BJ (cell line): ENCODE measurements around the gene NRGN. TPM values are rescaled to one million over a fixed set of nuclear protein-coding genes. Genes with fewer than 3 reads are reported as not detected.
"Not testable (repeated sequence)": the region's sequence is repeated elsewhere in the genome, so short reads cannot be mapped to it uniquely, and the experiment has no call there.

ENCODE experiments used
- CTCF ChIA-PET: fragments of 350-600 bp; formaldehyde crosslinking; extraction: SDS; loops from one replicate; lab custom pipeline; 2021; ENCODE audit warnings: antibody characterized with exemption, inconsistent platforms; lab: Yijun Ruan, JAX
- POLR2A ChIA-PET: fragments of 300-600 bp; sonication (Branson Sonifier 250); formaldehyde crosslinking; extraction: SDS; loops from one replicate; lab custom pipeline; 2021; ENCODE audit warnings: antibody characterized with exemption; lab: Charles Lee
- DNase-seq: peaks from one replicate; pipeline ENCODE4 v3.0.0-alpha.2; 2011; ENCODE audit warnings: low read depth
- H3K27me3 ChIP-seq: 2 replicates; pipeline ENCODE4 v1.6.0; 2011; ENCODE audit warnings: low read length; ENCODE audit not compliant: control insufficient read depth, insufficient read depth
- H3K36me3 ChIP-seq: 2 replicates; pipeline ENCODE4 v1.5.1; 2011; ENCODE audit warnings: low read length; ENCODE audit not compliant: control insufficient read depth, insufficient read depth
- H3K4me3 ChIP-seq: 2 replicates; pipeline ENCODE4 v1.5.1; 2011; ENCODE audit warnings: low read depth, mild to moderate bottlenecking, control low read depth, low read length
- polyA plus RNA-seq: library from polyadenylated mRNA; depleted of rRNA; stranded (reverse); fragments of >200 nt; gene quantifications from 2 replicates; pipeline ENCODE4 v1.2.3, GENCODE V29; 2011
- TF ChIP-seq, protein P1 (sequence below): IDR thresholded peaks from 2 replicates; pipeline ENCODE4 v1.5.1; 2011; ENCODE audit warnings: low read depth, mild to moderate bottlenecking, control low read depth, inconsistent platforms, low read length, moderate library complexity; ENCODE audit not compliant: insufficient read depth

The NRGN gene
- polyA plus RNA-seq, 1 experiment, result 1.6 TPM

DNA sequence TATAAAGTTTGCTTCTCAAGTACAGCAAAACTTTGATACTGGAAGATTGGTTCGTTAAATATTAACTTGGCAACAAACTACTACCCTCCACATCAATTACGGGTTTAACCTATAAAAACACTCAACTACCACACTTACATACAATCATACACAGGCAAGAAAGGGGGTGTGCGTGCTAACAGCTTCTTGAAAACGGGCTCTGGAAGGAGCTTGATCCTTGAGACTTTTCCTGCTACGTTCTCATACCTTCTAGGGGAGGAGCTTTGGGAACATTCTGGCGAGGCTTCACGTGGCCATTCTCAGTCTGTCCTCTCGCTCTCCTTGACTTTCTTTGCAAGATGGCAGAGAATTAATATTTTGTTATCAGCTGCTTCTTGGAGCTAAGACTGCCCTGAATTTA, 29.2 kb downstream of the NRGN start:
- CTCF ChIA-PET, result interaction anchor here (1.9 to 3.0 kb wide), 4 partner anchors 11 to 69 kb away, joined by 5 to 10 read pairs (median 6); no protein-coding TSS in a partner anchor

DNA sequence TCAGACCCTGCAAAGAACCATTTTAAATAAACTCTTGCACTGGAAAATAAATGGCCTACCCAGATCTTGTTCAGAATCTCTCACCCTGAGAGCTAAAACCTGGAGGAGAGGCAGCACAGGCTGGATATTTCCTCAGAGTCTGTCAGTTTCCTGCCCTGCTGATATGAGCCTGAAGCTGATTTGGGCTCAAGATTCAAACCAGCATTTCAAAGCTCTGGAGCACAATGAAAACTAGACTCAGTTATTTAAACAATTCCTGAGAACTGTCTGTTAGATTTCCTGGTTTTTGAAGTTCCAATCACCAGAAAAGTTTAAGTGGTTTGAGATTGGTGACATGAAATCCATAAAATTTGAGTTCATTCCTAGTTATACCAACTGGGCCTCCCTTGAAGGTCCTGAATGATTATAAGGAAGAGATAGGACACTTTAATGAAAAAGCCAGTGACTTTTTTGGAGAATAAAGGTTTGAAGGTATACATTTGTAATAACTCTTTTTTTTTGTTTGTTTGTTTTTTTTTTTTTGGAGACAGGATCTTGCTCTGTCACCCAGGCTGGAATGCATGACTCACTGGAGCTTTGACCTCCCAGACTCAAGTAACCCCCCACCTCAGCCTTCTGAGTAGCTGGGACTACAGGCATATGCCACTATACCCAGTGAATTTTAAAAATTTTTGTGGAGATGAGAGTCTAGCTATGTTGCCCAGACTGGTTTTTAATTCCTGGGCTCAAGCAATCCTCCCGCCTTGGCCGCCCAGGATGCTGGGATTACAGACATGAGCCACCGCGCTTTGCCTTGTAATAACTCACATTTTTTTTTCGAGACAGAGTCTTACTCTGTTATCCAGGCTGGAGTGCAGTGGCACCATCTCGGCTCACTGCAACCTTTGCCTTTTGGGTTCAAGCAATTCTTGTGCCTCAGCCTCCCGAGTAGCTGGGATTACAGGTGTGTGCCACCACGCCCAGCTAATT, 30.3 kb downstream of the NRGN start:
- Histone ChIP-seq H3K4me3 (no peak overlapping the region), H3K36me3 (no peaks in the 10 kb centered on the region; the same call in none of the 2 replicates), H3K27me3 (no peaks in the 10 kb centered on the region)
- TF ChIP-seq, protein P1, sequence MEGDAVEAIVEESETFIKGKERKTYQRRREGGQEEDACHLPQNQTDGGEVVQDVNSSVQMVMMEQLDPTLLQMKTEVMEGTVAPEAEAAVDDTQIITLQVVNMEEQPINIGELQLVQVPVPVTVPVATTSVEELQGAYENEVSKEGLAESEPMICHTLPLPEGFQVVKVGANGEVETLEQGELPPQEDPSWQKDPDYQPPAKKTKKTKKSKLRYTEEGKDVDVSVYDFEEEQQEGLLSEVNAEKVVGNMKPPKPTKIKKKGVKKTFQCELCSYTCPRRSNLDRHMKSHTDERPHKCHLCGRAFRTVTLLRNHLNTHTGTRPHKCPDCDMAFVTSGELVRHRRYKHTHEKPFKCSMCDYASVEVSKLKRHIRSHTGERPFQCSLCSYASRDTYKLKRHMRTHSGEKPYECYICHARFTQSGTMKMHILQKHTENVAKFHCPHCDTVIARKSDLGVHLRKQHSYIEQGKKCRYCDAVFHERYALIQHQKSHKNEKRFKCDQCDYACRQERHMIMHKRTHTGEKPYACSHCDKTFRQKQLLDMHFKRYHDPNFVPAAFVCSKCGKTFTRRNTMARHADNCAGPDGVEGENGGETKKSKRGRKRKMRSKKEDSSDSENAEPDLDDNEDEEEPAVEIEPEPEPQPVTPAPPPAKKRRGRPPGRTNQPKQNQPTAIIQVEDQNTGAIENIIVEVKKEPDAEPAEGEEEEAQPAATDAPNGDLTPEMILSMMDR, result no peak
- DNase-seq, result no peak
- POLR2A ChIA-PET, result no interaction called here
- CTCF ChIA-PET, result interaction anchor here (0.8 to 3.0 kb wide), 5 partner anchors 24 to 100 kb away, joined by 3 to 10 read pairs (median 6); no protein-coding TSS in a partner anchor

More for the DNA sequence above, 29.2 kb downstream of the NRGN start:
- H3K36me3 ChIP-seq, result no peaks in the 10 kb centered on the region; the same call in none of the 2 replicates
- TF ChIP-seq, protein P1, result no peak
- H3K4me3 ChIP-seq, result no peak overlapping the region
- POLR2A ChIA-PET, result no interaction called here
- DNase-seq, result no peak
- no peaks in the 10 kb centered on the region for H3K27me3 ChIP-seq

DNA sequence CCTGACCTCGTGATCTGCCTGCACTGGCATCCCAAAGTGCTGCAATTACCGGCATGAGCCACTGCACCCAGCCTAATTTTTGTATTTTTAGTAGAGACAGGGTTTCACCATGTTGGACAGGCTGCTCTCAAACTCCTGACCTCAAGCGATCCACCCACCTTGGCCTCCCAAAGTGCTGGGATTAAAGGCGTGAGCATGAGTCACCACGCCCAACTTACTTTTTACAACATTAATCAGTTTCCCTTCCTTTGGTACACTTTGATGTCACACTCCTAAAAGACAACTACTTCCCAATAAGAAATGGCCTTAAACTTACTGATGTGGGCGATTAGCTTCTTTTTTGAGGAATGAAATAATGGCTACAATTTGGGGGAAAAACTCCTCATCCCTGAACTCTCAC, 31.2 kb downstream of the NRGN start:
- DNase-seq, H3K36me3 ChIP-seq, H3K27me3 ChIP-seq, H3K4me3 ChIP-seq, POLR2A ChIA-PET: not testable (repeated sequence)
- CTCF ChIA-PET, result interaction anchor here (3.0 kb wide), 1 partner anchor 23 kb away, joined by 10 read pairs; no protein-coding TSS in a partner anchor

DNA sequence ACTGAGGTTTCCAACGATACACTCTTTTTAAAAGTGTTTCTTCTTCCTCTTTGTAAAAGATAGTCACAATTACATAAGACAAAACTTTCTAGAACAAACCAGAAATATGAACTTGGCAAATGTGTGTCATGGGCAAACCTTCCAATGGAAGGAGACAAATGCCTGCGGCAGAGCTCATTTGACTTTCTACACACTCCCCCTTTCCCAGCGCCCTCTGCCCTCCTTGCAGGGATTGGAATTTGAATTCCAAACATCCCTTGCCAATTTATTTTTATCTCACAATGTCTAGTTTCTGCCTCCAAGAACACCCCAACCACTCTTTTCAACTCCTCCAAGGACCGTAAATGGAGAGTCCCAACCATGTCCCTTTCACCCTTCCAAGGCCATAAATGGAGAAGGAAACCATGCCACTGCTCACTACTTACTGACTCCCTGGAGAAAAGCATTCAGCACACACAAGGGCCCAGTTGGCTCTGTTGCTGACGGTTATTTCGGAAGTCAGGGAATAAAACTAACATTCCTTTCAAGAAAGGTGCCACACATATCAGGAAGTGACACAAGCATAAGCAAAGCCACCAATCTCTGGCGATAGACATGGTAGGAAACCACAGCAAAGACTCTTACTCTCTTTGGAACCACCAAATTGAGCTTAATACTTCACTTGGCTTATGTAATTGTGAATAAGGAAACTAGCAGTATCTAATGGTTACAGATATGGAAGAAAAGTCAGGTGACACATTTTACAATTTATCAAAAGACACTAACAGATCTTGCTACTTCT, 37.3 kb downstream of the NRGN start:
- no peaks in the 10 kb centered on the region for H3K27me3 ChIP-seq
- ChIA-PET CTCF (interaction anchor here (0.6 to 1.2 kb wide), 2 partner anchors 31 to 80 kb away, joined by 3 to 5 read pairs; no protein-coding TSS in a partner anchor), POLR2A (no interaction called here)
- H3K4me3 ChIP-seq, result no peak overlapping the region
- DNase-seq, result no peak
- TF ChIP-seq, protein P1, result no peak
- H3K36me3 ChIP-seq, result no peaks in the 10 kb centered on the region

DNA sequence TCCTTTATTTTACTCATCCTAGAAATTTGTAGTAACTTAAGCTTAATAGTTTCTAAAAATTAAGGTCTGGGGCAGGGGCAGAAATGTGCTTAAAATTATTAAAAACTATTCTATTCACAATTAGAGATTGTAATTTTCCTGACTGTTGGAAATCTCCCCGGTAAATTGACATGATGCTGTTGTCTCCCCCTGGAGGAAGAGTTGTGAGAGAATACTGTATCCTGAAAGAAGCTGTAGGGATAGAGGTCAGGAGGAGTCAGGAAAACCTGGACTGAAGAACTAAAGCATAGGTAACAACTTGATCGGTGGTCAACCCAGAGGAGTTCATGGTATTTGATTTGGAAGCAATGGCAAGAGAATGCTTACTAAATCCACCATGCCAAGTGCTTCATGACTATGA, 38.5 kb downstream of the NRGN start:
- ChIA-PET CTCF (interaction anchor here (0.7 to 1.7 kb wide), 6 partner anchors 14 to 135 kb away, joined by 3 to 4 read pairs (median 3); no protein-coding TSS in a partner anchor), POLR2A (no interaction called here)
- no peak for DNase-seq
- H3K27me3 ChIP-seq, result no peaks in the 10 kb centered on the region
- TF ChIP-seq, protein P1, result no peak
- no peaks in the 10 kb centered on the region for H3K36me3 ChIP-seq
- H3K4me3 ChIP-seq, result no peak overlapping the region
